KMS-11 (cell line): ENCODE data around the gene MPIG6B.
"Not testable (repeated sequence)": the region's sequence is repeated elsewhere in the genome, so short reads cannot be mapped to it uniquely, and the experiment has no call there.

Source experiments
- H2AFZ ChIP-seq: fragments of 200-600 bp; sonication (generic); 2 replicates; pipeline ENCODE4 v1.6.1; 2016; ENCODE audit warnings: antibody characterized with exemption, mixed run types, low read depth
- H3K27ac ChIP-seq: fragments of 200-600 bp; sonication (generic); 2 replicates; pipeline ENCODE4 v1.6.1; 2016; ENCODE audit warnings: mild to moderate bottlenecking, mixed run types
- H3K27me3 ChIP-seq: fragments of 200-600 bp; sonication (generic); 2 replicates; pipeline ENCODE4 v1.6.1; 2017; ENCODE audit warnings: mild to moderate bottlenecking, low read depth, mixed run types, moderate library complexity; ENCODE audit not compliant: insufficient read depth
- H3K36me3 ChIP-seq: fragments of 200-600 bp; sonication (generic); 2 replicates; pipeline ENCODE4 v1.6.1; 2017; ENCODE audit warnings: mild to moderate bottlenecking, mixed run types; ENCODE audit not compliant: insufficient read depth
- H3K4me1 ChIP-seq: fragments of 200-600 bp; sonication (generic); 2 replicates; pipeline ENCODE4 v1.6.1; 2016; ENCODE audit warnings: mild to moderate bottlenecking, low read depth, mixed run types; ENCODE audit not compliant: poor library complexity, severe bottlenecking
- H3K4me2 ChIP-seq: fragments of 200-600 bp; sonication (generic); 2 replicates; pipeline ENCODE4 v1.7.0; 2016; ENCODE audit warnings: mild to moderate bottlenecking, mixed run types
- H3K4me3 ChIP-seq: fragments of 200-600 bp; sonication (generic); IDR thresholded peaks from 2 replicates; pipeline ENCODE4 v1.6.1; 2017; ENCODE audit warnings: low read depth, low read length, mixed read lengths; ENCODE audit not compliant: insufficient read depth
- H3K79me2 ChIP-seq: fragments of 200-600 bp; sonication (generic); 2 replicates; pipeline ENCODE4 v1.6.1; 2016; ENCODE audit warnings: low read depth, mixed run types; ENCODE audit not compliant: insufficient read depth
- H3K9ac ChIP-seq: fragments of 200-600 bp; sonication (generic); 2 replicates; pipeline ENCODE4 v1.6.1; 2016; ENCODE audit warnings: mild to moderate bottlenecking, mixed run types
- H4K20me1 ChIP-seq: fragments of 200-600 bp; sonication (generic); 2 replicates; pipeline ENCODE4 v1.6.1; 2016; ENCODE audit warnings: mild to moderate bottlenecking, mixed run types; ENCODE audit not compliant: insufficient read depth
- TF ChIP-seq, protein P1 (sequence below): fragments of 200-600 bp; sonication (generic); conservative IDR thresholded peaks from 2 replicates; pipeline ENCODE4 v1.6.1; 2017; ENCODE audit warnings: low read depth, mild to moderate bottlenecking, antibody characterized with exemption, low read length, moderate library complexity, mixed read lengths

Gene MPIG6B

DNA sequence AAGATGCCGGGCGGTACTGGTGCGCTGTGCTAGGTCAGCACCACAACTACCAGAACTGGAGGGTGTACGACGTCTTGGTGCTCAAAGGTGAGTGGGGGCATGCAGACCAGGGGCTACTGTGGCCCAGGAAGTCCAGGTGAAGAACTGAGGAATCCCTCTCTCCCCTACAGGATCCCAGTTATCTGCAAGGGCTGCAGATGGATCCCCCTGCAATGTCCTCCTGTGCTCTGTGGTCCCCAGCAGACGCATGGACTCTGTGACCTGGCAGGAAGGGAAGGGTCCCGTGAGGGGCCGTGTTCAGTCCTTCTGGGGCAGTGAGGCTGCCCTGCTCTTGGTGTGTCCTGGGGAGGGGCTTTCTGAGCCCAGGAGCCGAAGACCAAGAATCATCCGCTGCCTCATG, 15.5 kb upstream of the MPIG6B start:
- H3K9ac ChIP-seq, result no peak overlapping the region
- H2AFZ ChIP-seq, result no peak overlapping the region
- H3K79me2 ChIP-seq, result 0 out of 2 replicates have a peak, but pooled peaks cover under 1% of the 10 kb centered on the region
- peaks cover 13% of the 10 kb centered on the region for H3K4me1 ChIP-seq
- no peak overlapping the region for H3K4me3 ChIP-seq
- H3K4me2 ChIP-seq, result no peak overlapping the region
- no peaks in the 10 kb centered on the region for H3K36me3 ChIP-seq
- no peak overlapping the region for H3K27ac ChIP-seq
- no peaks in the 10 kb centered on the region for H4K20me1 ChIP-seq
- H3K27me3 ChIP-seq, result 0 out of 2 replicates have a peak, but pooled peaks cover 2% of the 10 kb centered on the region
- TF ChIP-seq, protein P1, sequence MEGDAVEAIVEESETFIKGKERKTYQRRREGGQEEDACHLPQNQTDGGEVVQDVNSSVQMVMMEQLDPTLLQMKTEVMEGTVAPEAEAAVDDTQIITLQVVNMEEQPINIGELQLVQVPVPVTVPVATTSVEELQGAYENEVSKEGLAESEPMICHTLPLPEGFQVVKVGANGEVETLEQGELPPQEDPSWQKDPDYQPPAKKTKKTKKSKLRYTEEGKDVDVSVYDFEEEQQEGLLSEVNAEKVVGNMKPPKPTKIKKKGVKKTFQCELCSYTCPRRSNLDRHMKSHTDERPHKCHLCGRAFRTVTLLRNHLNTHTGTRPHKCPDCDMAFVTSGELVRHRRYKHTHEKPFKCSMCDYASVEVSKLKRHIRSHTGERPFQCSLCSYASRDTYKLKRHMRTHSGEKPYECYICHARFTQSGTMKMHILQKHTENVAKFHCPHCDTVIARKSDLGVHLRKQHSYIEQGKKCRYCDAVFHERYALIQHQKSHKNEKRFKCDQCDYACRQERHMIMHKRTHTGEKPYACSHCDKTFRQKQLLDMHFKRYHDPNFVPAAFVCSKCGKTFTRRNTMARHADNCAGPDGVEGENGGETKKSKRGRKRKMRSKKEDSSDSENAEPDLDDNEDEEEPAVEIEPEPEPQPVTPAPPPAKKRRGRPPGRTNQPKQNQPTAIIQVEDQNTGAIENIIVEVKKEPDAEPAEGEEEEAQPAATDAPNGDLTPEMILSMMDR, result no peak

DNA sequence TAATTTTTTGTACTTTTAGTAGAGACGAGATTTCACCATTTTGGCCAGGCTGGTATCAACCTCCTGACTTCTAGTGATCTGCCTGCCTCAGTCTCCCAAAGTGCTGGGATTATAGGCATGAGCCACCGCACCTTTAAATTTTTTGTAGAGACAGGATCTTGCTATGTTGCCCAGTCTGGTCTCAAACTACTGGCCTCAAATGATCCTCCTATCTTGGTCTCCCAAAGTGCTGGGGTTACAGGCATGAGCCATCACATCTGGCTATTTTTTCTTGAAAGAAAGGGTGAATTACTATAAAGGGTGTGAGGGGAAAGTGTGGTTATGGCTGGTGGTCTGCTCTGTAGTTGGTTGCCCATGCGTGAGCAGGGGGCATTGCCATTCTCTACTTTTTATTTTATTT, 14.9 kb upstream of the MPIG6B start:
- TF ChIP-seq, protein P1, result no peak
- H3K4me2 ChIP-seq, result no peak overlapping the region

DNA sequence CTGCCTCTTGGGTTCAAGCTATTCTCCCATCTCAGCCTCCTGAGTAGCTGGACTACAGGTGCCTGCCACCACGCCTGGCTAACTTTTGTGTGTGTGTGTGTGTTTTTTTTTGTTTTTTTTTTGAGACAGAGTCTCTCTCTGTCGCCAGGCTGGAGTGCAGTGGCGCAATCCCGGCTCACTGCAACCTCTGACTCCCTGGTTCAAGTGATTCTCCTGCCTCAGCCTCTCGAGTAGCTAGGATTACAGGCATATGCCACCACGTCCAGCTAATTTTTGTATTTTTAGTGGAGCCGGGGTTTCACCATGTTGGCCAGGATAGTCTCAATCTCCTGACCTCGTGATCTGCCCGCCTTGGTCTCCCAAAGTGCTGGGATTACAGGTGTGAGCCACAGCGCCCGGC, 14.0 kb upstream of the MPIG6B start:
- H4K20me1 ChIP-seq, H3K4me2 ChIP-seq, H2AFZ ChIP-seq, H3K79me2 ChIP-seq, H3K4me1 ChIP-seq, H3K27me3 ChIP-seq, H3K27ac ChIP-seq, H3K4me3 ChIP-seq, H3K36me3 ChIP-seq, H3K9ac ChIP-seq: not testable (repeated sequence)

More for the DNA sequence above, 14.9 kb upstream of the MPIG6B start:
- H4K20me1 ChIP-seq, result no peaks in the 10 kb centered on the region
- no peak overlapping the region for H3K9ac ChIP-seq
- peaks cover 13% of the 10 kb centered on the region for H3K4me1 ChIP-seq
- H3K27ac ChIP-seq, result no peak overlapping the region
- H2AFZ ChIP-seq, result no peak overlapping the region
- no peaks in the 10 kb centered on the region for H3K36me3 ChIP-seq
- no peak overlapping the region for H3K4me3 ChIP-seq
- no peaks in the 10 kb centered on the region for H3K79me2 ChIP-seq
- H3K27me3 ChIP-seq, result 0 out of 2 replicates have a peak, but pooled peaks cover 2% of the 10 kb centered on the region

DNA sequence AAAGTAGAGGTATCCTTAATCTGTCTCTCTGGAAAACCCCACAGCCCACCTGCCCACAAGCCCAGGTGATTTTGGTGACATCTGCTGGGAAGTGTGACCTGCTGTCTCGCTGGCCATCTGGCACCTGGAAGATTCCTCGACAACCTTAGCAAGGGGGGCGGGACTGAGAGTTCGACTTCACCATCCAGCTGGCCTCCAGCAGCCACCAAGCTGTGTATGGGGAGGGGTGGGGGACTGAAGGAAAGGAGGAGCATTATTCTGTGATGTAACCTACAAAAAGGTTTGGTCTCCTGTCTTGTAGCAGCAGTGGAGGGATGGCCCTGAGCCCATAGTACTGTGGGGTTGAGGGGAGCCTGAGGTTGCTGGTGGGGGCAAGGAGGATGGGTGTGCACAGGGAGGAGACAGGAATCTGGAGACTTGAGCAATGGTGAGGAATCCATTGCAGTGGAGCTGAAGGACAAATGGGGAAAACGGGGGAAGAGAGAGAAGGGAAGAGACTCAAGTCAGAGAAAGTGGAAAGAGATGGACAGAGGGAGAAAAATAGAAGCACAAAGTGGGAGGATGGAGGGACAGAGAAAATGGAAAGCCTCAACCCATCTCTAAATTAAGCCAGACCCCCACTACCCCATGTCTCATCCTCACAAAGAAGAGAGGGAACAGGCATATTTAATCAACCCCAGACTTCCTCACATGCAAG, 12.5 kb upstream of the MPIG6B start:
- Histone ChIP-seq H4K20me1 (no peaks in the 10 kb centered on the region), H3K36me3 (no peaks in the 10 kb centered on the region), H3K79me2 (no peaks in the 10 kb centered on the region), H3K4me2 (no peak overlapping the region), H3K27me3 (0 out of 2 replicates have a peak, but pooled peaks cover 2% of the 10 kb centered on the region), H2AFZ (no peak overlapping the region), H3K27ac (no peak overlapping the region), H3K4me3 (no peak overlapping the region), H3K9ac (no peak overlapping the region), H3K4me1 (peaks cover 7% of the 10 kb centered on the region)
- TF ChIP-seq, protein P1, result no peak

DNA sequence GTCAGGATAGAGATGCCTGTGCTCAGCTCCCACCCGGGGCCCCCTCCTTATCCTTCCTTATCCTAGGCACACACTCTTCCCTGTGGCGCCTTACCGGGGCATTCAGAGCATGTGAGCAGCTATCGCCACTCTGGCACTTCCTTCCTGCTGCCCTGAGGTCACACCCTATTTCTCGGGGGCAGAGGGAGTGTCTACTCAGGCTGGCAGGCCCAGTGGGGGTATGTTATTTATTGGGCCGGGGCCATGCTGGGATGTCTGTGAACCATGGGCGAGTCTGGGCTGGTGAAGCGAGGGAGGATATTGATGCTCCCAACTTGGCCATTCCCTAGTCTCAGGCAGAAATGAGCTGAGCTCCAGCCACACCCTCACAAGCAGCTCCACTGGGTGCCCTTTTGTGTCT, 11.9 kb upstream of the MPIG6B start:
- H3K4me2 ChIP-seq, result no peak overlapping the region
- TF ChIP-seq, protein P1, result no peak
- no peak overlapping the region for H3K4me3 ChIP-seq

More for the DNA sequence above, 11.9 kb upstream of the MPIG6B start:
- Histone ChIP-seq H3K79me2 (no peaks in the 10 kb centered on the region), H3K4me1 (peaks cover 7% of the 10 kb centered on the region), H3K9ac (no peak overlapping the region), H2AFZ (no peak overlapping the region), H3K27me3 (0 out of 2 replicates have a peak, but pooled peaks cover 2% of the 10 kb centered on the region), H3K36me3 (no peaks in the 10 kb centered on the region), H4K20me1 (no peaks in the 10 kb centered on the region), H3K27ac (no peak overlapping the region)
